HG02610 (cell line): ENCODE results near the gene SNX1.

ENCODE experiments used
- ATAC-seq: cut with Tn5 transposase; IDR thresholded peaks from one replicate; pipeline ENCODE4 v1.9.1; 2021; ENCODE audit warnings: mild to moderate bottlenecking, moderate library complexity; ENCODE audit not compliant: unreplicated experiment

The SNX1 gene

DNA sequence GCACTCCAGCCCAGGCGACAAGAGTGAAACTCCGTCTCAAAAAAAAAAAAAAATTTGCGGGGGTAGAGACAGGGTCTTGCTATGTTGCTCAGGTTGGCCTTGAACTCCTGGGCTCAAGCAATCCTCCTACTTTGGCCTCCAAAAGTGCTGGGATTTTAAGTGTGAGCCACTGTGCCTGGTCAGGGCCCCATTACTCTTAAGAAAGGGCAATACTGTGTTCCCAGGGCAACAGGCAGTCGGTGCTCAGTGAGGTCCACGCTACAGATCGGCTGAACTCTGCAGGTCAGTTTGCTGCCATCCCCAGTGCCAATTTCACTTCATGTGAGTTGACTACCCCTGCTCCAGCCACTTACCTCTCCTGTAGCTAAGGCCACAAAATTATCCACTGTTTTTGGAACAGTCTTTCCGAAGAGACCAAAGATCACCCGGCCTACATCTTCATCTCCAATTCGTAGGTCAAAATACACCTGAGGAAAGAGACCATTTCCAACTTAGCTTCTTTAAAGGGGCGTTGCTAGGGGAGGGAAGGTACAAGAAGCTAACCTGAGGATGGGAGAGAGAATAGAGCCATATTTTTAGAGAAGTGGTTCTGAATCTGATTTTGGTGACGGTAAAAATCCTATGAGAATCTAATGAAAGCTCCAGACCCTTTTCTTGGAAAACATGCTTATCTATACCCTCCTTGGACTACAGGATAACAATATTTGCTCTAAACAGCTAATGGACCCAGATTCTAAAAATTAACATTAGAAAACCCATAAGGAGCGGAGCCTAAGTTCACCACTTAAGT lies 66.1 kb downstream of the SNX1 start:
- ATAC-seq: no peak

DNA sequence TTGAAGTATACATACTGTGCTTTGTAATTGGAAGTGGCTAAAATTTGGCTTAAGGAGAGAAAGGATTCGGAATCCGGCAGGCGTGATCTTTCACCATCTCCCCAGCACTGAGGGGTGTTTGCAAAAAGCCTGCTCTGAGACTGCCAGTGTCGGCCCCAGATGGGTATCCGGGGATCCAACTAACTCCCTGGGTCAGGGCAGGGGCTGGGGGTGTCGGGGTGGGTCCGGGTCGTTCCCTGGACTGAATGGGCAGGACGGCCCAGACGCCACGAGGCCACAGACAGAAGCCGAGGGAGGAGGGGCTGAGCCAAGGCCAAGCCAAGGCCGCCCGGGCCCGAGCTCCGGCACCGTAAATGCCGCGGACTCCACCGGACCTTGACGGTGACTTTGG lies 66.7 kb downstream of the SNX1 start:
- ATAC-seq: peak; percentile 20

DNA sequence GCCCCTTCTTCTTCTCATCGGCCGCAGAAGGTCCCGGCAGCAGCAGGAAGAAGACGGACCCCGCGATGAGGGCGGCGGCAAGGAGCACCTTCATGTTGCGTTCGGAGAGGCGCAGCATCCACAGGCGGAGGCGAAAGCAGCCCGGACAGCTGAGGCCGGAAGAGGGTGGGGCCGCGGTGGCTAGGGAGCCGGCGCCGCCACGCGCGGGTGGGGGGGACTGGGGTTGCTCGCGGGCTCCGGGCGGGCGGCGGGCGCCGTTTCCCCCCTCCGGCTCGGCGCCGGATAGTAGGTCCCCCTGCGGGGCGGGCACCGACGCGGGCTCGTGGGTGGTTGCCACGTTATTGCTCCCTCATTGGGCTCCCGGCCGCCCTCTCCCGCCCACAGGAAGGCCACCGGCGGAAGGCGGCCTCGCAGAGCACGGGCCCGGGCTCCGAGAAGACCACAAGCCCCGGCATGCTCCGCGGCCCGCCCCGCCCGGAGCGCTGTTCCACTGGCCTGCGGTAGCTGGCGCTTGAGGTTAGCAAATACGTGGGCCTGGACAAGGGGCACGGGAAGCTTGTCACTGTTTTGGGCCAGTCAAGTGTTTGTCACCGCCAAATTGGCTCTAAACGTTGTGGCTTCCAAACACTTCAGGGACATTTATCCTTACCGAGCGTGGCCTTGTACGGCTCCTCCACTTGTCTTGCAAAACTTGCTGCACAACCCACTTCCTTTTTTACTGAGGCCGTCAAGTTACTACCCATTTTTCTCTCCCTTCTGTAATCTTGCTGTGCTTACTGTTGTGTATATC lies 67.3 kb downstream of the SNX1 start, which contains the start of gene PPIB:
PPIB (minus strand) TSS at position 154 of the 790 bp plus-strand sequence; CDS start at position 118, 36 bp downstream.
- ATAC-seq: peak; percentile 88

DNA sequence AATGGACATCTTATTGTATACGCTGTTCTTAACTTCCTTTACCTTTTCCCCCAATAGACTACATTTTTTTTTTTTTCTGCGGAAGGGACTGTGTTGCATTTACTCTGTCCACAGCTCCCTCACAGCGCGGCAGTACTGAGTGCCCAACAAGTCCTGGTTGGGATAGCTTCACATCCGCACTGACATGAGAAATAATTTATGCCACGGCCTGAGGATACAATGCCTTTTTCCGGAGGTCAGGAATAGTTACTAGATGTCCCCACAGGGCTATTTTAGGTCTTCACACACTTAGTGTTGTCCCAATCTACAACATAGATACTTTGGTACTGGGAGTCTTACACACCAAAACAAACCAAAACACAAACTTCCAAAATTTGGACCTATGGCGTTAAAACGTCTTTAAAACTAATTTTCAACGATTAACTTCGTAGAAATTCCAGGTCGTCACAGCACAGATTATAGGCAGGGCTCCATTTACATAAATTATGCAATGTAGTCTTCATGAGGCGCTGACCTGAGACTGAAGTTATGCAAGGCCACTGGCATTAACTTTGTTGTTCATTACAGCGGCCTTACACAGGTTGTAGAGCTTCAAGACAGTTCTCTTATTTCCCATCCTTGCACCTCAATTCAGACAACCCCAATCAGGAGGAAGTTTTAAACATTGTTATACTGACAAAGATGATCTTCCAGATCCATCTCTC lies 68.0 kb downstream of the SNX1 start:
- ATAC-seq: peak; percentile 11

DNA sequence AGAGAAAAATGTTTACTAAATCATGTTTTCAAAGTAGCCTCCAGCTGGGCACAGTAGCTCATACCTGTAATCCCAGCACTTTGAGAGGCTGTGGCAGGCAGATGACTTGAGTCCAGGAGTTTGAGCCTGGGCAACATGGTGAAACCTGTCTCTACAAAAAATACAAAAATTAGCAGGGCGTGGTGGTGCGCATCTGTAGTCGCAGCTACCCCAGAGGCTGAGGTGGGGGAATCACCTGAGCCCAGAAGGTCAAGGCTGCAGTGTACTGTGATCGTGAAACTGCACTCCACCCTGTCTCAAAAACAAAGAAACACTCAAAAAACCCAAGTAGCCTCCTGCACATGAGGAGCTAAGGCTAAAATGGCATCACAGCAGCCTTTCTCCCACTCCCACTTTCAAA lies 68.7 kb downstream of the SNX1 start:
- no peak for ATAC-seq

DNA sequence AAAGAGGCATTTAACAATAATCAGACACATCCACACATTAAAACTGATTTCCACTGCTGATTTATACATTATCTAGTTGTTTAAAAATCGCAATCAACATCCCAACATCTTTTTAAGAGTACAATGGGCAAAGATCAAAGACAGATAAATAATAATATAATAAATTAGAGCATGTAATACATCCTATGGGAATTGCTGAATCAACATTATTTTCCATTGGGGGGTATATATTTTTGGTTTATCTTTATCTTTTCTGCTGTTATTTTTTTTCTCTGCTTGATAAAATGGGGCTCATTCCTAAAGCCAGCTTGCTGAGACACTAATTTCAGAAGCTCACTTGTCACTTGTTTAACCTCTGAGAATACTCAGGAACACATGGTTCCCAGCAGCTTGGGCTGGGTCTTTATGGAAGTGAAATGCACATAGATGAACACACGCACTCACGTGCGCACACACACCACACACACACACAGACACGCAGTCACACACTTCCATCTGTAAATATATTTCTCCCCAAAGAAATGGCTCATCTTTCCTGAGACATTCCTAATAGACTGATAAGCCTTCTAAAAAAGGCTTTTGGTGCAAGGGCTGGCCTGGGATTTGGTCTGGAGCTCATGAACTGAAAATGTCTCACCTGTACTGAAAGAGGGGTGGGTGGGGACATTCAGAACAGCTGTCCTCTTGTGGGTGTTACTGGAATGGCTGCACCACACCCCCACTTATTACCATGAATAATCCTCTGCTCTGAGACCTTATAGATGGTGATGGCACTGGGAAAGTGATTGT lies 70.5 kb downstream of the SNX1 start:
- no peak for ATAC-seq

DNA sequence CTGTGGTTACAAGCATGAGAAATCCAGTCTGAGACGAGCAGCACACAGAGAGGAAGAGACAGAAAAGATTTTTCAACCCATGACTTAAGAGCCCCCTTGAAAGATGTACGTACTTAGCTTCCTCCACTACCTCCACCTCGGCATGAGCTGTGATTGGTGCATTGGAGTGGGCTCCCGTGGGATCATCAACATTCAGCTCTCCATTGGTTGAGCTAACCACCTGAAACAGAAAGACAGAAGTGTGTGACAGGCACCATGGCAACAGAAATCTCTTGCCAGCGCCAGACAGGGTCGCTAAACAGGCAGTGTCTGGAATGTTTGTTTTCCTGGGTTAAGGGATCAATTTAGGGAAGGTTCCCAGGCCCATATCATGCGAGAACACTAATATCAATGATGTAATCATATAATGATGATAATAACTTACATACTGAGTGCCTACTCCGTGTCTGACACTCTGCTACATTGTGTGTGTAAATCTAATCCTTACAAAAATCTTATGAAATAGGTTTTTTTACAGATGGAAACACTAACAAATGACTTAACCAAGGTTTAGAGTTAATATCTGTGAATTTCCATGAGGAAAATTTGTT lies 84.5 kb downstream of the SNX1 start:
- peak; percentile 80 for ATAC-seq

DNA sequence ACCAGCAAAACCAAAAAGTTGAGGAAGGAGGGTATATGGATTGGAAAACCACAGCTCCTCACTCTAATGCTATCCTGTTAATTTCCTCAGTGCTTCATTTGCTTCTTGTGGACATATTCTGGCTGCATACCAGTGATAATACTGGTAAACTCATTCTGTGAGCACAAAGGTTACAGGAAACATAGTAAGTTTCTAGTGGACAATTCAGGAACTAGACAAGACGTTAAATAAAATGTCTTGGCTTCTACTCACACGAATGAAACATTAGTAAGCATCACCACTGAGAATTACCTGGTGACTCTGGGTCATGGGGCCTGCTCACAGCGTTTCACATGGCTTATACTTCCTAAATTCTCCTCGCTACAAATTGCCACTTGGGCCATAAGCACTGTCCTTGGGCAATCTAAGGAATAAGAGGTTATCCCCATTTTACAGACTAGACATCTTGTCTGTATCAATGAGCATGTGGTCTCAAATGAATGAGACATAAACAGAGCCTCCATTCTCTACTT lies 87.1 kb downstream of the SNX1 start:
- ATAC-seq: no peak

DNA sequence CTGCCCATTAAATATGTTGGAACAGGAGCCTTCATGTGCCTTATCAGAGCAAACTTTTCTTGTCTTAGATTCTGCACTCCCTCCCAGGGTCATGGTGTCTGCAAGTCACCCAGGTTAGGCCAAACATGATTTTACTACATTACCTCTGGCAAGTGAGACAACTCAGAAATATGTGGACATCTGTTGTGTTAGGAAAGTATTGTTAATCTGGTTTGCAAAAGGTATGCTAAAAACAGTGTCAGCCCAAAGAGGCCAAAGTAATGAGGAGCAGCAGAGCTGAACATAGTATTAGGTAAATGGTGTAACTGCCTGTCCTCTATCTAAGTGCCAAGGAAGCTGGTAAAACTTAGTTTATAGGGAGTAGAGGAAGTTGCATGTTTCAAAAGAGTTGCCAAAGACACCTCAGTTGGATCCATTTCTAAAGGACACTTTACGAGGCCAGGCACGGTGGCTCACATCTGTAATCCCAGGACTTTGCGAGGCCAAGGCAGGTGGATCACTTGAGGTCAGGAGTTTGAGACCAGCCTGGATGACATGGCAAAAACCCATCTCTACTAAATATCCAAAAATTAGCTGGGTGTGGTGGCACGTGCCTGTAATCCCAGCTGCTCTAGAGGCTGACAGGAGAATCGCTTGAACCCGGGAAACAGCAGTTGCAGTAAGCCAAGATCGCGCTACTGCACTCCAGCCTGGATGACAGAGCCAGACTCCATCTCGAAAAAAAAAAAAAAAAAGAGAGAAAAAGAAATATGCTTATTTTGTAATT lies 89.5 kb downstream of the SNX1 start:
- no peak for ATAC-seq

DNA sequence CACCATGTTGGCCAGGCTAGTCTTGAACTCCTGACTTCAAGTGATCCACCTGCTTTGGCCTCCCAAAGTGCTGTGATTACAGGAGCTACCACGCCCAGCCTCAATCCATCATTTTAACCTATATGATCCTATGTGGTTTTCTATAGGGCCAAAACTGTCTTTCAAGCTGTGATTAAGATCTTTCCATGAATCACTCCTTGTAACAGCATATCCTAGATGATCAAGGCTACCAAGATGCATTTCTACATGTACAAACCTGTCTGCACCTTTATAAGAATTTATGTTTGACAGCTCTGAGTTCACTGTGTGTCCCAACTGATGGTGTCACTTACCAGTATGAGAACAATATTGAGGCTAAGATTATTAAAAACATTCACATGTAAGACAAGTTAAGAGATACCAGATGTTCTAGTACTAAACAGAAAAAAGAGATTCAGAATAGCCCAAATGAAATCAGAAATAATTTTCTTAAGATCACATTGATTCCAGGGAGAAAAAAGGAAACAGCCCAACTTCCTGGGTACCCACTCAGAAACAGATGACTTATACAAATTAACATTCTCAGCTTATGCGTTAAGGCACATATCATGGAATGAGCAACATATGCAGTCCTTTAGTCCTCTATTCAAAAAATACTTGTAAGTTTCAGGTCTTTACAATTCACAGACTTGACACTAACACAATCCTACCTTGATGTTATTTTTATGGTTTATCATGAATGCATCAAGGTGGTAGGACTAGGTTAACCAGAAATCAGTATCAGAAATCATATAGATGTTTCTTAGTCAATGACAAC lies 91.8 kb downstream of the SNX1 start:
- no peak for ATAC-seq
